ENCODE results near the gene SH3PXD2A.

DNA sequence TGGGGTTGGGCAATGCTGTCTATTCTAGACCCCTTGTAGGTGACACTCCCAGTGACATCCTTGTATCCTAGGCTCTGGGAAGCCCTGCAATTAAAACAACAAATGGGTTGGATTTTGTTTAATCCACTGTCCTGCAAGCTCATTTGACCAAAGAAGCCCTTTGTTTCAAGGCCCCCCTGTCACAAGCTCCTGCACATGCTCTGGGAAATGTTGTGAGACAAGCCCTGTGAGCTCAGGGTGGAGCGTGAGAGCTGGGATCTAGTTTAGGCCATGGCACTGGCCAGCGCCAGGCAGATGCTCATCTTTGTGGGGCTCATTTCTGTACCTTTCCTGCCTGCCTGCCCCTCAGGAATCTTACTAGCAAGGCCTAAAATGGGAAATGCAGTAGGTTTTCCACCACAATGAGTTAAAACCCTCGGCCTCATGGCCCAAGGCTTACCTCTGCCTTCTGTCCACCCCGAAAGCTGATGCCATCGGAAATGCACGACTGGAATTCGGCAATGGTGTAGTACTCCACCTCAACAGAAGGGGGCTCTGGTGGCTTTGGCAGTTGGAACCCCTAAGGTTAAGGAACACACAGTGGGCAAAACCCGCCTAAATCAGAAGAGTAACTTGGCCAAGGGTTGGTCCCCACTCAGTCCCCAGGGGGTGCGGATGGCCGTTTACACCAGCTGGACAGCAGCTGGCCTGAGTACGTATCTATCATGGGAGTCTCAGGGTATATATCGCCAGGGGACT lies 249.8 kb downstream of the SH3PXD2A start:
- TF ChIP-seq, protein P1, sequence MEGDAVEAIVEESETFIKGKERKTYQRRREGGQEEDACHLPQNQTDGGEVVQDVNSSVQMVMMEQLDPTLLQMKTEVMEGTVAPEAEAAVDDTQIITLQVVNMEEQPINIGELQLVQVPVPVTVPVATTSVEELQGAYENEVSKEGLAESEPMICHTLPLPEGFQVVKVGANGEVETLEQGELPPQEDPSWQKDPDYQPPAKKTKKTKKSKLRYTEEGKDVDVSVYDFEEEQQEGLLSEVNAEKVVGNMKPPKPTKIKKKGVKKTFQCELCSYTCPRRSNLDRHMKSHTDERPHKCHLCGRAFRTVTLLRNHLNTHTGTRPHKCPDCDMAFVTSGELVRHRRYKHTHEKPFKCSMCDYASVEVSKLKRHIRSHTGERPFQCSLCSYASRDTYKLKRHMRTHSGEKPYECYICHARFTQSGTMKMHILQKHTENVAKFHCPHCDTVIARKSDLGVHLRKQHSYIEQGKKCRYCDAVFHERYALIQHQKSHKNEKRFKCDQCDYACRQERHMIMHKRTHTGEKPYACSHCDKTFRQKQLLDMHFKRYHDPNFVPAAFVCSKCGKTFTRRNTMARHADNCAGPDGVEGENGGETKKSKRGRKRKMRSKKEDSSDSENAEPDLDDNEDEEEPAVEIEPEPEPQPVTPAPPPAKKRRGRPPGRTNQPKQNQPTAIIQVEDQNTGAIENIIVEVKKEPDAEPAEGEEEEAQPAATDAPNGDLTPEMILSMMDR (IDR thresholded peaks at IDR 0.05; ENCODE audit: borderline replicate concordance, extremely low read depth, low read length, poor library complexity, severe bottlenecking), result peak; percentile 68
- no peak for TF ChIP-seq EZH2 (IDR thresholded peaks at IDR 0.05; ENCODE audit: borderline replicate concordance, low read depth, low read length, severe bottlenecking)

All from DND-41 (cell line).